IMR-90 (cell line): ENCODE data around the gene MRPL34. TPM values are rescaled to one million over a fixed set of nuclear protein-coding genes. Genes with fewer than 3 reads are reported as not detected.

Source experiments
- ATAC-seq: fragments of 200-7000 bp; cut with Tn5 transposase; 2 replicates; pipeline ENCODE4 v1.9.1; 2020; ENCODE audit warnings: low read depth, mild to moderate bottlenecking, moderate library complexity
- BruUV-seq: library from RNA; stranded (reverse); fragments of 400-500 nt; replicated peaks from 2 replicates; lab custom pipeline; 2021; lab: Mats Ljungman, UMichigan
- CTCF ChIA-PET: fragments of 300-600 bp; formaldehyde crosslinking; extraction: SDS; loops from one replicate; lab custom pipeline; 2021; ENCODE audit warnings: antibody characterized with exemption; lab: Yijun Ruan, JAX
- POLR2A ChIA-PET: fragments of 300-600 bp; sonication (Branson Sonifier 250); formaldehyde crosslinking; loops from one replicate; lab custom pipeline; 2022; ENCODE audit warnings: antibody characterized with exemption; ENCODE audit not compliant: unreplicated experiment; lab: Charles Lee
- DNase-seq: peaks from one replicate; pipeline ENCODE4 v3.0.0; 2013
- H2AFZ ChIP-seq: replicated peaks from 2 replicates; pipeline ENCODE3; 2013; ENCODE audit warnings: low read length, mild to moderate bottlenecking; ENCODE audit not compliant: poor library complexity
- H2AK5ac ChIP-seq: 2 replicates; pipeline ENCODE4 v1.6.1; 2013; ENCODE audit warnings: low read depth, low read length, inconsistent platforms
- H2AK9ac ChIP-seq: replicated peaks from 2 replicates; pipeline ENCODE3; 2013; ENCODE audit warnings: mild to moderate bottlenecking, low read depth, low read length, moderate library complexity; ENCODE audit not compliant: poor library complexity
- H2BK120ac ChIP-seq: 2 replicates; pipeline ENCODE4 v1.6.1; 2013; ENCODE audit warnings: low read depth, low read length, inconsistent platforms
- H2BK15ac ChIP-seq: 3 replicates; pipeline ENCODE4 v1.6.1; 2013; ENCODE audit warnings: low read depth, low read length, inconsistent platforms
- H2BK20ac ChIP-seq: 2 replicates; pipeline ENCODE4 v1.6.1; 2013; ENCODE audit warnings: low read depth, mild to moderate bottlenecking, inconsistent platforms, low read length, moderate library complexity
- H2BK5ac ChIP-seq: 2 replicates; pipeline ENCODE4 v1.6.1; 2013; ENCODE audit warnings: mild to moderate bottlenecking, low read depth, low read length, inconsistent platforms; ENCODE audit not compliant: poor library complexity, severe bottlenecking
- H3K14ac ChIP-seq: replicated peaks from 2 replicates; pipeline ENCODE4 v1.6.1; 2013; ENCODE audit warnings: low read depth, low read length, inconsistent platforms
- H3K18ac ChIP-seq: 2 replicates; pipeline ENCODE4 v1.6.1; 2013; ENCODE audit warnings: low read depth, low read length, control low read depth
- H3K23ac ChIP-seq: 2 replicates; pipeline ENCODE4 v1.6.1; 2013; ENCODE audit warnings: low read depth, low read length, inconsistent platforms
- H3K27ac ChIP-seq: 2 replicates; pipeline ENCODE4 v1.5.1; 2013; ENCODE audit warnings: mild to moderate bottlenecking, control low read depth, low read length; ENCODE audit not compliant: insufficient read depth
- H3K27me3 ChIP-seq: 2 replicates; pipeline ENCODE4 v1.6.1; 2013; ENCODE audit warnings: low read length; ENCODE audit not compliant: control insufficient read depth, insufficient read depth
- H3K36me3 ChIP-seq: 2 replicates; pipeline ENCODE4 v1.6.1; 2013; ENCODE audit warnings: low read length, mixed read lengths; ENCODE audit not compliant: control insufficient read depth, insufficient read depth
- H3K4ac ChIP-seq: 2 replicates; pipeline ENCODE4 v1.6.1; 2013; ENCODE audit warnings: low read depth, low read length, inconsistent platforms
- H3K4me1 ChIP-seq: 2 replicates; pipeline ENCODE4 v1.6.1; 2013; ENCODE audit warnings: low read length, mixed read lengths; ENCODE audit not compliant: control insufficient read depth, insufficient read depth
- H3K4me2 ChIP-seq: 2 replicates; pipeline ENCODE4 v1.6.1; 2013; ENCODE audit warnings: low read depth, mild to moderate bottlenecking, control low read depth, low read length, moderate library complexity
- H3K4me3 ChIP-seq: 2 replicates; pipeline ENCODE4 v1.5.1; 2013; ENCODE audit warnings: low read depth, mild to moderate bottlenecking, control low read depth, low read length, moderate library complexity; ENCODE audit not compliant: insufficient read depth
- H3K56ac ChIP-seq: 2 replicates; pipeline ENCODE4 v1.6.1; 2013; ENCODE audit warnings: low read length, inconsistent platforms; ENCODE audit not compliant: insufficient read depth; ENCODE audit errors: extremely low read depth
- H3K79me1 ChIP-seq, 2 experiments: 2 replicates each; pipeline ENCODE4 v1.6.1; 2013; ENCODE audit warnings: low read length in 2 of 2, inconsistent platforms in 1 of 2, low read depth in 1 of 2
- H3K9ac ChIP-seq: 2 replicates; pipeline ENCODE4 v1.6.1; 2013; ENCODE audit warnings: low read depth, low read length, control low read depth
- H3K9me1 ChIP-seq: 2 replicates; pipeline ENCODE4 v1.6.1; 2013; ENCODE audit warnings: low read length, inconsistent platforms; ENCODE audit not compliant: insufficient read depth
- H3K9me3 ChIP-seq: 2 replicates; pipeline ENCODE4 v1.6.1; 2013; ENCODE audit warnings: low read length; ENCODE audit not compliant: control insufficient read depth, insufficient read depth
- H4K20me1 ChIP-seq: 2 replicates; pipeline ENCODE4 v1.6.1; 2013; ENCODE audit warnings: low read length, inconsistent platforms; ENCODE audit not compliant: insufficient read depth
- H4K5ac ChIP-seq: 2 replicates; pipeline ENCODE4 v1.6.1; 2013; ENCODE audit warnings: mild to moderate bottlenecking, low read depth, low read length, control low read depth
- H4K8ac ChIP-seq, 2 experiments: 2 replicates each; pipeline ENCODE4 v1.6.1; 2013; ENCODE audit warnings: low read depth in 2 of 2, low read length in 2 of 2, control low read depth in 1 of 2, inconsistent platforms in 1 of 2
- H4K91ac ChIP-seq: 2 replicates; pipeline ENCODE4 v1.6.1; 2013; ENCODE audit warnings: low read depth, low read length, inconsistent platforms; ENCODE audit not compliant: insufficient read depth
- BHLHE40 ChIP-seq: fragments of 150-350 bp; IDR thresholded peaks from 2 replicates; pipeline ENCODE4 v1.6.1; 2016; ENCODE audit warnings: mild to moderate bottlenecking, low read depth, low read length
- CHD1 ChIP-seq: IDR thresholded peaks from 2 replicates; pipeline ENCODE4 v1.6.1; 2012; ENCODE audit warnings: low read depth, low read length, improper control_type of control experiment
- FOS ChIP-seq: fragments of 150-350 bp; IDR thresholded peaks from 2 replicates; pipeline ENCODE4 v1.6.1; 2016; ENCODE audit warnings: low read depth, low read length
- MAFK ChIP-seq: IDR thresholded peaks from 2 replicates; pipeline ENCODE4 v1.6.1; 2012; ENCODE audit warnings: low read depth, low read length, improper control_type of control experiment
- MAZ ChIP-seq: IDR thresholded peaks from 2 replicates; pipeline ENCODE4 v1.6.1; 2012; ENCODE audit warnings: low read depth, mild to moderate bottlenecking, low read length, improper control_type of control experiment, moderate library complexity, borderline replicate concordance
- MXI1 ChIP-seq: IDR thresholded peaks from 2 replicates; pipeline ENCODE4 v1.6.1; 2012; ENCODE audit warnings: low read depth, mild to moderate bottlenecking, low read length, moderate library complexity, borderline replicate concordance
- RAD21 ChIP-seq: IDR thresholded peaks from 2 replicates; pipeline ENCODE4 v1.6.1; 2012; ENCODE audit warnings: low read length, improper control_type of control experiment
- RCOR1 ChIP-seq: IDR thresholded peaks from 2 replicates; pipeline ENCODE4 v1.6.1; 2012; ENCODE audit warnings: mild to moderate bottlenecking, low read length, improper control_type of control experiment; ENCODE audit not compliant: insufficient replicate concordance
- SMC3 ChIP-seq: fragments of 150-350 bp; IDR thresholded peaks from 2 replicates; pipeline ENCODE4 v1.6.1; 2016; ENCODE audit warnings: low read depth, mild to moderate bottlenecking, antibody characterized with exemption, low read length, moderate library complexity
- WGBS, 2 experiments: methylation state at CpG; one replicate each; pipeline versions ENCODE4 v1.1.5 to v1.1.7; 2013; ENCODE audit warnings: missing lambda C conversion rate in 2 of 2; ENCODE audit not compliant: insufficient read length in 1 of 2; ENCODE audit errors: extremely low coverage in 2 of 2; 5-methylcytosine and 5-hydroxymethylcytosine counted together
- dilution Hi-C: fragments of 300-500 bp; cut with HindIII; formaldehyde crosslinking; loops from one replicate; pipeline ENCODE4 v1.14.3; 2018; ENCODE audit warnings: low sequenced_read_pairs; ENCODE audit not compliant: unreplicated experiment
- in situ Hi-C: fragments of 300-500 bp; cut with MboI; formaldehyde crosslinking; loops from 3 replicates; pipeline ENCODE4 v1.14.3; 2019; ENCODE audit warnings: low sequenced_read_pairs, inconsistent platforms, mixed read lengths
- intact Hi-C: fragments of 100-400 bp; cut with micrococcal nuclease; formaldehyde crosslinking; loops from 2 replicates; pipeline ENCODE4 v1.10.0; 2022
- polyA plus RNA-seq, 3 experiments: library from polyadenylated mRNA; depleted of rRNA; stranded (reverse); fragments of >200 nt; gene quantifications; 2 replicates each; pipeline ENCODE4 v1.2.3, GENCODE V29; 2012; ENCODE audit warnings: low replicate concordance in 1 of 3
- total RNA-seq: library from RNA; depleted of rRNA; stranded (reverse); fragments of >200 nt; gene quantifications from 2 replicates; pipeline ENCODE4 v1.2.3, GENCODE V29; 2012
- TF ChIP-seq, protein P1 (sequence below): conservative IDR thresholded peaks from 2 replicates; pipeline ENCODE4 v1.5.1; 2012; ENCODE audit warnings: mild to moderate bottlenecking, low read depth, low read length, improper control_type of control experiment
- TF ChIP-seq, protein P2 (sequence below): fragments of 150-350 bp; IDR thresholded peaks from 2 replicates; pipeline ENCODE4 v1.6.1; 2016; ENCODE audit warnings: low read depth, mild to moderate bottlenecking, low read length, moderate library complexity, borderline replicate concordance

The MRPL34 gene
- total and polyA plus RNA-seq, 2 of the 4 experiments (the other 2 are of a cell fraction): 7.3 to 37.0 TPM

GRCh38 chr19:17279436-17279835 lies 26.2 kb upstream of the MRPL34 start (continued):
- TF ChIP-seq MAZ: no peak
- no peak for TF ChIP-seq SMC3
- no peak for TF ChIP-seq CHD1

GRCh38 chr19:17281391-17282304 lies 24.0 kb upstream of the MRPL34 start, which contains the start of gene ANKLE1:
Gene ANKLE1, plus strand, starts transcription at chr19:17281901. Its CDS starts 20 bp downstream, at chr19:17281921.
- H2AK5ac ChIP-seq: no peak within 1 kb of the TSS
- H3K36me3 ChIP-seq: peaks cover 13% of the 10 kb centered on the region
- H2BK20ac ChIP-seq: no peak within 1 kb of the TSS
- H3K9me3 ChIP-seq: no peaks in the 10 kb centered on the region
- peak within 1 kb of the TSS; percentile 72 for H3K4me2 ChIP-seq
- CTCF ChIA-PET: interaction anchor here (0.6 to 1.2 kb wide), 2 partner anchors 47 to 179 kb away, joined by 3 to 4 read pairs; no protein-coding TSS in a partner anchor
- dilution Hi-C loops (no loop called here), in situ Hi-C loops (loop anchor here (10.0 kb wide), 1 partner anchor 77 kb away; no protein-coding TSS in a partner anchor), intact Hi-C loops (loop anchor here (1.0 to 10.0 kb wide), 4 partner anchors 76 to 507 kb away; no protein-coding TSS in a partner anchor)
- ATAC-seq (peak; percentile 31), DNase-seq (no peak)
- peak within 1 kb of the TSS in 1 of 2 experiments; percentile 24; a peak in 2 of 4 replicates for H4K8ac ChIP-seq
- H3K18ac ChIP-seq: no peak within 1 kb of the TSS
- H4K20me1 ChIP-seq: no peaks in the 10 kb centered on the region
- H3K4me3 ChIP-seq: peak within 1 kb of the TSS; percentile 32
- H3K14ac ChIP-seq: 0 out of 2 replicates have a peak within 1 kb of the TSS, but pooled peaks have one; percentile 40
- no peak within 1 kb of the TSS for H3K27ac ChIP-seq
- H2BK15ac ChIP-seq: no peak within 1 kb of the TSS
- no peak within 1 kb of the TSS; the same call in 1 of the 2 replicates for H3K4ac ChIP-seq
- H2BK5ac ChIP-seq: no peak within 1 kb of the TSS
- no peak within 1 kb of the TSS for H3K9ac ChIP-seq
- H2AFZ ChIP-seq: peak within 1 kb of the TSS; percentile 79
- POLR2A ChIA-PET: no interaction called here
- H3K79me1 ChIP-seq: no peaks in the 10 kb centered on the region
- H4K91ac ChIP-seq: no peak within 1 kb of the TSS
- no peaks in the 10 kb centered on the region for H3K9me1 ChIP-seq
- no peak within 1 kb of the TSS for H3K23ac ChIP-seq
- no TSS peak for BruUV-seq
- no peak within 1 kb of the TSS for H3K56ac ChIP-seq
- H3K4me1 ChIP-seq: no peaks in the 10 kb centered on the region
- H2BK120ac ChIP-seq: no peak within 1 kb of the TSS
- H2AK9ac ChIP-seq: peak within 1 kb of the TSS; percentile 62
- WGBS, 2 experiments: 17% methylated on average over 57 of the region's 75 CpGs; no CpG with 5 or more reads in 1 of the 2 experiments
- no peaks in the 10 kb centered on the region for H3K27me3 ChIP-seq
- no peak within 1 kb of the TSS for H4K5ac ChIP-seq
- TF ChIP-seq RAD21 (no peak), CHD1 (no peak), MAFK (no peak), FOS (no peak), SMC3 (no peak), MXI1 (no peak; the same call in 1 of the 2 replicates), MAZ (no peak), BHLHE40 (no peak), RCOR1 (no peak)
- TF ChIP-seq, protein P1, sequence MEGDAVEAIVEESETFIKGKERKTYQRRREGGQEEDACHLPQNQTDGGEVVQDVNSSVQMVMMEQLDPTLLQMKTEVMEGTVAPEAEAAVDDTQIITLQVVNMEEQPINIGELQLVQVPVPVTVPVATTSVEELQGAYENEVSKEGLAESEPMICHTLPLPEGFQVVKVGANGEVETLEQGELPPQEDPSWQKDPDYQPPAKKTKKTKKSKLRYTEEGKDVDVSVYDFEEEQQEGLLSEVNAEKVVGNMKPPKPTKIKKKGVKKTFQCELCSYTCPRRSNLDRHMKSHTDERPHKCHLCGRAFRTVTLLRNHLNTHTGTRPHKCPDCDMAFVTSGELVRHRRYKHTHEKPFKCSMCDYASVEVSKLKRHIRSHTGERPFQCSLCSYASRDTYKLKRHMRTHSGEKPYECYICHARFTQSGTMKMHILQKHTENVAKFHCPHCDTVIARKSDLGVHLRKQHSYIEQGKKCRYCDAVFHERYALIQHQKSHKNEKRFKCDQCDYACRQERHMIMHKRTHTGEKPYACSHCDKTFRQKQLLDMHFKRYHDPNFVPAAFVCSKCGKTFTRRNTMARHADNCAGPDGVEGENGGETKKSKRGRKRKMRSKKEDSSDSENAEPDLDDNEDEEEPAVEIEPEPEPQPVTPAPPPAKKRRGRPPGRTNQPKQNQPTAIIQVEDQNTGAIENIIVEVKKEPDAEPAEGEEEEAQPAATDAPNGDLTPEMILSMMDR: no peak
- TF ChIP-seq, protein P2, sequence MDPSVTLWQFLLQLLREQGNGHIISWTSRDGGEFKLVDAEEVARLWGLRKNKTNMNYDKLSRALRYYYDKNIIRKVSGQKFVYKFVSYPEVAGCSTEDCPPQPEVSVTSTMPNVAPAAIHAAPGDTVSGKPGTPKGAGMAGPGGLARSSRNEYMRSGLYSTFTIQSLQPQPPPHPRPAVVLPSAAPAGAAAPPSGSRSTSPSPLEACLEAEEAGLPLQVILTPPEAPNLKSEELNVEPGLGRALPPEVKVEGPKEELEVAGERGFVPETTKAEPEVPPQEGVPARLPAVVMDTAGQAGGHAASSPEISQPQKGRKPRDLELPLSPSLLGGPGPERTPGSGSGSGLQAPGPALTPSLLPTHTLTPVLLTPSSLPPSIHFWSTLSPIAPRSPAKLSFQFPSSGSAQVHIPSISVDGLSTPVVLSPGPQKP: no peak
